ENCODE results near the gene TNFSF13. TPM values are rescaled to one million over a fixed set of nuclear protein-coding genes. Genes with fewer than 3 reads are reported as not detected.

The TNFSF13 gene
- total and polyA plus RNA-seq, 2 donors (not counting 1 experiment from before 2014, with no cell fraction given) = 14.7 to 20.2 TPM

DNA sequence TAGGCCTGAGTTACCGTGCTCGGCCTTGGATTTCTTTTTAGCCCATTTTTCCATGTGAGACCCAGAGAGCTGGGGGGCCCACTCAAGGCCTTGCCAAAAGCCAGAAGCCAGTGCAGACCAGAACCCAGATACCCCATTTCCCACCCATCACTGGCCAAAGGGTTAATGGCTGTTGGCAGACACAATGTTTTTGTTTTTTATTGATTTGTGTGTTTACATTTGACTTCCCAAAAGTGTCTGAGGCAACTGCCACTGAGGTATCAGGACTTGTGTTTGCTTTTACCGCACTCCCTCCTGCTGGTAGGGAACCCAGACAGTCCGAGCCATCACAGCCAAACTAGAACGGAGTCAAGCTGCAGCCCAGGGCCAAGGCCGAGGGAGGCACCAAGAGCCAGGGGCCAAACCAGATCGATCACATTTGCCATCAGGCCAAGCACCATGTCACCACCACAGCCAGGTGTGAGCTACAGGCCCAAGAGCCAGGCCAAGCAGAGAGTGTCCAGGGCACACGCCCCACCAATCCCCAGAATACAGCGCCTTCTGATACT is 17.4 kb upstream of the TNFSF13 start:
- Histone ChIP-seq H3K27me3 (replicated peaks in 1 of 4; ENCODE audit: control extremely low read depth in 1 of 4, control insufficient read depth in 3 of 4, insufficient read depth in 4 of 4, low read length in 3 of 4) (no peaks in the 10 kb centered on the region), H3K79me2 (ENCODE audit: control insufficient read depth, insufficient read depth, low read length) (no peaks in the 10 kb centered on the region), H3K4me3 (ENCODE audit: control extremely low read depth in 1 of 5, extremely low read depth in 1 of 5, insufficient read depth in 1 of 5, low read depth in 2 of 5, low read length in 4 of 5) (no peak overlapping the region), H3K4me2 (replicated peaks; ENCODE audit: low read depth, low read length, poor library complexity, severe bottlenecking) (no peak overlapping the region), H3K9me3 (ENCODE audit: control extremely low read depth in 1 of 3, control insufficient read depth in 2 of 3, insufficient read depth in 1 of 3, low read length in 2 of 3) (peaks cover 0 to 15% (median 6%) of the 10 kb centered on the region in 3 donors), H3K9ac (ENCODE audit: low read length) (no peak overlapping the region), H3K27ac (ENCODE audit: low read length in 2 of 2) (no peak overlapping the region), H3K4me1 (ENCODE audit: control insufficient read depth in 2 of 2, insufficient read depth in 2 of 2, low read length in 2 of 2) (no peaks in the 10 kb centered on the region), H2AFZ (ENCODE audit: insufficient read depth, low read depth, low read length, poor library complexity, severe bottlenecking) (no peak overlapping the region), H4K20me1 (ENCODE audit: control insufficient read depth, insufficient read depth, low read length, poor library complexity, severe bottlenecking) (no peaks in the 10 kb centered on the region), H3K36me3 (replicated peaks in 1 of 2; ENCODE audit: control extremely low read depth in 1 of 2, control insufficient read depth in 1 of 2, extremely low read depth in 1 of 2, insufficient read depth in 2 of 2, low read length in 1 of 2) (no peaks in the 10 kb centered on the region)
- intact Hi-C loops (cut with micrococcal nuclease) = no loop called here
- Mint-ChIP-seq H3K4me3 (no peak overlapping the region), H3K9me3 (ENCODE audit: insufficient read depth) (no peaks in the 10 kb centered on the region), H3K27ac (no peak overlapping the region), H3K27me3 (no peaks in the 10 kb centered on the region), H3K4me1 (no peaks in the 10 kb centered on the region)
- WGBS (ENCODE audit: insufficient coverage) = 94% methylated on average over 8 of the region's 9 CpGs
- DNase-seq (no peak), ATAC-seq (ENCODE audit: low read depth) (no peak)
- no peak for TF ChIP-seq EZH2 (IDR thresholded peaks at IDR 0.05; ENCODE audit: borderline replicate concordance, insufficient read depth, low read depth, low read length, poor library complexity, severe bottlenecking)
- TF ChIP-seq, protein P1, sequence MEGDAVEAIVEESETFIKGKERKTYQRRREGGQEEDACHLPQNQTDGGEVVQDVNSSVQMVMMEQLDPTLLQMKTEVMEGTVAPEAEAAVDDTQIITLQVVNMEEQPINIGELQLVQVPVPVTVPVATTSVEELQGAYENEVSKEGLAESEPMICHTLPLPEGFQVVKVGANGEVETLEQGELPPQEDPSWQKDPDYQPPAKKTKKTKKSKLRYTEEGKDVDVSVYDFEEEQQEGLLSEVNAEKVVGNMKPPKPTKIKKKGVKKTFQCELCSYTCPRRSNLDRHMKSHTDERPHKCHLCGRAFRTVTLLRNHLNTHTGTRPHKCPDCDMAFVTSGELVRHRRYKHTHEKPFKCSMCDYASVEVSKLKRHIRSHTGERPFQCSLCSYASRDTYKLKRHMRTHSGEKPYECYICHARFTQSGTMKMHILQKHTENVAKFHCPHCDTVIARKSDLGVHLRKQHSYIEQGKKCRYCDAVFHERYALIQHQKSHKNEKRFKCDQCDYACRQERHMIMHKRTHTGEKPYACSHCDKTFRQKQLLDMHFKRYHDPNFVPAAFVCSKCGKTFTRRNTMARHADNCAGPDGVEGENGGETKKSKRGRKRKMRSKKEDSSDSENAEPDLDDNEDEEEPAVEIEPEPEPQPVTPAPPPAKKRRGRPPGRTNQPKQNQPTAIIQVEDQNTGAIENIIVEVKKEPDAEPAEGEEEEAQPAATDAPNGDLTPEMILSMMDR (IDR thresholded peaks at IDR 0.05) = no peak
- ChIA-PET CTCF (interaction anchor here (0.7 to 12.1 kb wide), 2 partner anchors 19 to 49 kb away, joined by 3 to 126 read pairs; partner anchors contain the start of genes SENP3 and TNFSF13), POLR2A (no interaction called here)

DNA sequence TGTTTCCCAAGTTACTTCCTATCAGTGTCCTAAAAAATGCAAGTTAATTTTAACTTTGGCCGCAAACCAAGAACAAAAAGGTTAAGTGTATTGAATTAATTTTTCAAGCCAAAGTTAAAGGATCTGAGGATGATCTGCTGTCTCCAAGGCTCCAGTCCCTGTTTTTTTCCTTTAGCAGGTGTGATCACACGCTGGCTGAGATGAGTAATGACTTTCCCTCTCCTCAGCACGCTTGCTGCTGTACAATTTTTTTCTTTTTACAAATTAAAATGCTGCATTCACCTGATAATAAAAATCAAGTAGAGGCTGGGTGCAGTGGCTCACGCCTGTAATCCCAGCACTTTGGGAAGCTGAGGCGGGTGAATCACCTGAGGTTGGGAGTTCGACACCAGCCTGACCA is 13.6 kb upstream of the TNFSF13 start:
- H3K9me3 Mint-ChIP-seq (ENCODE audit: insufficient read depth) = no peaks in the 10 kb centered on the region
- Histone ChIP-seq H3K9ac (ENCODE audit: low read length) (no peak overlapping the region), H3K27me3 (replicated peaks in 1 of 4; ENCODE audit: control extremely low read depth in 1 of 4, control insufficient read depth in 3 of 4, insufficient read depth in 4 of 4, low read length in 3 of 4) (no peaks in the 10 kb centered on the region), H3K79me2 (ENCODE audit: control insufficient read depth, insufficient read depth, low read length) (peaks cover 5% of the 10 kb centered on the region), H3K27ac (ENCODE audit: low read length in 2 of 2) (no peak overlapping the region), H3K36me3 (replicated peaks in 1 of 2; ENCODE audit: control extremely low read depth in 1 of 2, control insufficient read depth in 1 of 2, extremely low read depth in 1 of 2, insufficient read depth in 2 of 2, low read length in 1 of 2) (no peaks in the 10 kb centered on the region), H3K4me1 (ENCODE audit: control insufficient read depth in 2 of 2, insufficient read depth in 2 of 2, low read length in 2 of 2) (peaks cover 11 to 21% of the 10 kb centered on the region in 2 donors), H3K9me3 (ENCODE audit: control extremely low read depth in 1 of 3, control insufficient read depth in 2 of 3, insufficient read depth in 1 of 3, low read length in 2 of 3) (no peaks in the 10 kb centered on the region), H3K4me3 (ENCODE audit: control extremely low read depth in 1 of 5, extremely low read depth in 1 of 5, insufficient read depth in 1 of 5, low read depth in 2 of 5, low read length in 4 of 5) (no peak overlapping the region), H3K4me2 (replicated peaks; ENCODE audit: low read depth, low read length, poor library complexity, severe bottlenecking) (no peak overlapping the region), H4K20me1 (ENCODE audit: control insufficient read depth, insufficient read depth, low read length, poor library complexity, severe bottlenecking) (no peaks in the 10 kb centered on the region), H2AFZ (ENCODE audit: insufficient read depth, low read depth, low read length, poor library complexity, severe bottlenecking) (no peak overlapping the region)
- H3K27ac Mint-ChIP-seq = no peak overlapping the region
- no peak for TF ChIP-seq EZH2 (IDR thresholded peaks at IDR 0.05; ENCODE audit: borderline replicate concordance, insufficient read depth, low read depth, low read length, poor library complexity, severe bottlenecking)
- TF ChIP-seq, protein P1 (IDR thresholded peaks at IDR 0.05) = no peak
- intact Hi-C loops (cut with micrococcal nuclease) = no loop called here
- no peaks in the 10 kb centered on the region for H3K27me3 Mint-ChIP-seq
- 100% methylated on average over 2 of the region's 6 CpGs for WGBS (ENCODE audit: insufficient coverage)
- ChIA-PET CTCF (interaction anchor here (12.1 to 25.0 kb wide), 2 partner anchors 15 to 25 kb away, joined by 126 to 666 read pairs; partner anchors contain the start of genes SENP3 and TNFSF13), POLR2A (interaction anchor here (0.6 kb wide), 2 partner anchors 12 to 17 kb away, joined by 5 read pairs; no protein-coding TSS in a partner anchor)
- DNase-seq = no peak
- H3K4me3 Mint-ChIP-seq = no peak overlapping the region
- no peak for ATAC-seq (ENCODE audit: low read depth)
- peaks cover 13% of the 10 kb centered on the region for H3K4me1 Mint-ChIP-seq
